K562 (cell line): ENCODE data around the gene ATP6V1A. TPM values are rescaled to one million over a fixed set of nuclear protein-coding genes. Genes with fewer than 3 reads are reported as not detected.

ENCODE experiments used
- ATAC-seq: fragments of 200-7000 bp; cut with Tn5 transposase; 3 replicates; pipeline ENCODE4 v1.9.1; 2020; ENCODE audit warnings: moderate library complexity
- BruUV-seq: library from RNA; stranded (reverse); fragments of 400-500 nt; replicated peaks from 2 replicates; lab custom pipeline; 2021; lab: Mats Ljungman, UMichigan
- CTCF ChIA-PET: fragments of 300-600 bp; formaldehyde crosslinking; extraction: SDS; loops from one replicate; lab custom pipeline; 2021; ENCODE audit warnings: low intra/inter-chr PET ratio; lab: Yijun Ruan, JAX
- POLR2A ChIA-PET: fragments of 300-600, 350-650 bp; sonication (Branson Sonifier 250); formaldehyde crosslinking; extraction: SDS; loops from one replicate; lab custom pipeline; 2021; ENCODE audit warnings: antibody characterized with exemption, inconsistent platforms; lab: Yijun Ruan, JAX
- DNase-seq, 4 experiments: peaks; one replicate each; pipeline versions ENCODE4 v3.0.0 to v3.0.0-alpha.2; 2011 to 2018; ENCODE audit warnings: low spot score in 3 of 4, mixed read lengths in 3 of 4; ENCODE audit errors: extremely low read depth in 1 of 4
- FAIRE-seq: peaks from 2 replicates; lab custom pipeline; 2011; peaks lifted over from hg19 to GRCh38; lab: Jason Lieb, UNC
- H2AFZ ChIP-seq: 2 replicates; pipeline ENCODE4 v1.6.0; 2011; ENCODE audit warnings: low read depth, low read length, control low read depth, inconsistent platforms
- H3K27ac ChIP-seq: fragments of 200-600 bp; 3 replicates; pipeline ENCODE4 v1.8.0; 2011; ENCODE audit warnings: low read depth, mild to moderate bottlenecking, control low read depth, inconsistent platforms, low read length, moderate library complexity, mixed read lengths; ENCODE audit errors: extremely low read depth
- H3K27me3 ChIP-seq, 2 experiments: fragments of 300-600 bp in 1 of 2; 2 replicates in 1 of 2; 3 replicates in 1 of 2; pipeline versions ENCODE4 v1.6.0 to v1.8.0; 2011; ENCODE audit warnings: inconsistent platforms in 2 of 2, low read length in 2 of 2, mild to moderate bottlenecking in 1 of 2, mixed read lengths in 1 of 2, moderate library complexity in 1 of 2; ENCODE audit not compliant: control insufficient read depth in 2 of 2, insufficient read depth in 2 of 2
- H3K36me3 ChIP-seq: fragments of 300-600 bp; 3 replicates; pipeline ENCODE4 v1.8.0; 2011; ENCODE audit warnings: mild to moderate bottlenecking, low read length, inconsistent platforms; ENCODE audit not compliant: control insufficient read depth, insufficient read depth
- H3K4me1 ChIP-seq, 2 experiments: fragments of 200-600 bp in 1 of 2; replicated peaks in 1 of 2; 2 replicates in 1 of 2; 3 replicates in 1 of 2; pipeline versions ENCODE4 v1.5.1 to v1.8.0; 2011; ENCODE audit warnings: inconsistent platforms in 2 of 2, low read length in 2 of 2, mild to moderate bottlenecking in 1 of 2, mixed read lengths in 1 of 2, moderate library complexity in 1 of 2; ENCODE audit not compliant: control insufficient read depth in 2 of 2, insufficient read depth in 2 of 2
- H3K4me2 ChIP-seq: 2 replicates; pipeline ENCODE4 v1.6.1; 2011; ENCODE audit warnings: low read length, control low read depth, inconsistent platforms, mixed read lengths; ENCODE audit not compliant: insufficient read depth
- H3K4me3 ChIP-seq: fragments of 200-600 bp; sonication (generic), shearing (Covaris generic); 2 replicates; pipeline ENCODE4 v1.5.1; 2016; ENCODE audit warnings: control low read depth, inconsistent platforms
- H3K79me2 ChIP-seq: fragments of 200-600 bp; 3 replicates; pipeline ENCODE4 v1.8.0; 2011; ENCODE audit warnings: low read length, inconsistent platforms; ENCODE audit not compliant: control insufficient read depth, insufficient read depth
- H3K9ac ChIP-seq, 2 experiments: 2 replicates each; pipeline versions ENCODE4 v1.6.0 to v1.6.1; 2011; ENCODE audit warnings: low read depth in 2 of 2, low read length in 2 of 2, control low read depth in 1 of 2, inconsistent platforms in 1 of 2, mild to moderate bottlenecking in 1 of 2, mixed read lengths in 1 of 2; ENCODE audit not compliant: insufficient read depth in 1 of 2
- H3K9me1 ChIP-seq: one replicate; pipeline ENCODE4 v1.6.0; 2011; ENCODE audit warnings: inconsistent platforms, mild to moderate bottlenecking, low read length, moderate library complexity; ENCODE audit not compliant: control insufficient read depth, insufficient read depth
- H3K9me3 ChIP-seq: replicated peaks from 2 replicates; pipeline ENCODE4 v1.5.1; 2011; ENCODE audit warnings: low read depth, low read length, inconsistent platforms; ENCODE audit not compliant: control insufficient read depth, insufficient read depth
- H4K20me1 ChIP-seq: replicated peaks from 2 replicates; pipeline ENCODE4 v1.6.1; 2011; ENCODE audit warnings: low read length, inconsistent platforms, mixed read lengths; ENCODE audit not compliant: control insufficient read depth, insufficient read depth
- ETV6 ChIP-seq, 3 experiments: fragments of 150-350 bp in 1 of 3; sonication (generic) in 1 of 3; formaldehyde crosslinking in 1 of 3; IDR thresholded peaks; 2 replicates each; pipeline versions ENCODE4 v1.6.1 to v1.8.0; 2014 to 2022; ENCODE audit warnings: borderline replicate concordance in 2 of 3, low read depth in 2 of 3, antibody characterized with exemption in 1 of 3, low read length in 1 of 3, mild to moderate bottlenecking in 1 of 3, missing genetic modification reagents in 1 of 3
- HNRNPH1 ChIP-seq: fragments of 200-400 bp; formaldehyde crosslinking; optimal IDR thresholded peaks from 2 replicates; pipeline ENCODE3; 2017; ENCODE audit warnings: low read depth, mild to moderate bottlenecking, low read length, moderate library complexity
- HNRNPUL1 ChIP-seq: fragments of 200-400 bp; formaldehyde crosslinking; IDR thresholded peaks from 2 replicates; pipeline ENCODE4 v1.6.1; 2017; ENCODE audit warnings: low read length
- IRF9 ChIP-seq: fragments of 450-650 bp; IDR thresholded peaks from 2 replicates; pipeline ENCODE4 v1.6.1; 2016; ENCODE audit warnings: missing biosample characterization, missing genetic modification characterization
- MAZ ChIP-seq, 2 experiments: fragments of 450-650 bp in 1 of 2; sonication (generic) in 1 of 2; formaldehyde crosslinking; IDR thresholded peaks in 1 of 2; conservative IDR thresholded peaks in 1 of 2; 2 replicates each; pipeline versions ENCODE4 v1.4.0 to v1.5.0; 2020; ENCODE audit warnings: mild to moderate bottlenecking in 1 of 2, missing genetic modification reagents in 1 of 2
- MCM3 ChIP-seq: fragments of 450-650 bp; IDR thresholded peaks from 2 replicates; pipeline ENCODE4 v1.6.1; 2016
- NFYB ChIP-seq: IDR thresholded peaks from 2 replicates; pipeline ENCODE4 v1.6.1; 2011; ENCODE audit warnings: mild to moderate bottlenecking, moderate library complexity; ENCODE audit not compliant: insufficient read length; ENCODE audit errors: extremely low read depth
- POLR2B ChIP-seq: fragments of 450-650 bp; IDR thresholded peaks from 2 replicates; pipeline ENCODE4 v1.6.1; 2018; ENCODE audit warnings: low read depth; ENCODE audit not compliant: partially characterized antibody
- RNF2 ChIP-seq: sonication (generic); IDR thresholded peaks from 2 replicates; pipeline ENCODE4 v1.6.1; 2016
- YY1 ChIP-seq, 3 experiments: IDR thresholded peaks; 2 replicates each; pipeline ENCODE4 v1.6.1; 2011; ENCODE audit warnings: low read length in 2 of 3, mild to moderate bottlenecking in 2 of 3, moderate library complexity in 2 of 3, borderline replicate concordance in 1 of 3, control low read depth in 1 of 3, low read depth in 1 of 3; ENCODE audit not compliant: insufficient read depth in 3 of 3, insufficient replicate concordance in 2 of 3, control insufficient read depth in 1 of 3, insufficient read length in 1 of 3; ENCODE audit errors: extremely low read depth in 1 of 3
- ZBTB8A ChIP-seq: fragments of 450-650 bp; IDR thresholded peaks from 2 replicates; pipeline ENCODE4 v1.6.1; 2018; ENCODE audit warnings: mild to moderate bottlenecking, moderate library complexity; ENCODE audit not compliant: partially characterized antibody
- ZNF224 ChIP-seq: sonication (generic); formaldehyde crosslinking; IDR thresholded peaks from 2 replicates; pipeline ENCODE4 v1.8.0; 2022; ENCODE audit warnings: mild to moderate bottlenecking, missing genetic modification reagents
- WGBS: fragments of 100-300 bp; shearing (Covaris generic); methylation state at CpG from one replicate; pipeline ENCODE4 v1.1.6; 2016; ENCODE audit warnings: low coverage, mixed read lengths; ENCODE audit not compliant: insufficient coverage; ENCODE audit errors: missing lambda C conversion rate; 5-methylcytosine and 5-hydroxymethylcytosine counted together
- in situ Hi-C: fragments of 300-500 bp; cut with MboI; formaldehyde crosslinking; loops from 4 replicates; pipeline ENCODE4 v1.15.0; 2018; ENCODE audit warnings: inconsistent platforms, mixed read lengths
- intact Hi-C: fragments of 100-400 bp; cut with micrococcal nuclease; formaldehyde crosslinking; loops from 2 replicates; pipeline ENCODE4 v1.14.2; 2022
- polyA plus RNA-seq, 8 experiments: library from polyadenylated mRNA; depleted of rRNA in 4 of 8; stranded (reverse) in 5 of 8; unstranded in 3 of 8; fragments of >200 nt; fragmentation: Nextera tagmentation in 2 of 8; fragmentation: Illumina TruSeq in 1 of 8; extraction: Ambion mirVana in 2 of 8; extraction: Trizol in 1 of 8; gene quantifications; 2 replicates each; pipeline versions ENCODE4 v1.2.1 to v1.2.3, GENCODE V29; 2011 to 2014; ENCODE audit warnings: inconsistent platforms in 1 of 8, missing spikeins in 1 of 8
- total RNA-seq, 7 experiments: library from RNA; depleted of rRNA in 6 of 7; stranded (reverse); fragments of >200 nt in 6 of 7; fragmentation: Illumina TruSeq in 2 of 7; extraction: Trizol in 2 of 7; gene quantifications; 2 replicates each; pipeline versions ENCODE4 v1.2.1 to v1.2.3, GENCODE V29; 2011 to 2021; ENCODE audit warnings: low replicate concordance in 1 of 7
- TF ChIP-seq, protein P1 (sequence below): fragments of 200-800 bp; sonication (Bioruptor generic); IDR thresholded peaks from 2 replicates; pipeline ENCODE4 v1.6.1; 2016; ENCODE audit warnings: missing genetic modification characterization, missing compliant biosample characterization

Gene ATP6V1A
- total and polyA plus RNA-seq, 9 of the 15 experiments (the other 6 are each of a cell fraction or from before 2014, with no cell fraction given), result 23.6 to 57.1 (median 39.9) TPM

DNA sequence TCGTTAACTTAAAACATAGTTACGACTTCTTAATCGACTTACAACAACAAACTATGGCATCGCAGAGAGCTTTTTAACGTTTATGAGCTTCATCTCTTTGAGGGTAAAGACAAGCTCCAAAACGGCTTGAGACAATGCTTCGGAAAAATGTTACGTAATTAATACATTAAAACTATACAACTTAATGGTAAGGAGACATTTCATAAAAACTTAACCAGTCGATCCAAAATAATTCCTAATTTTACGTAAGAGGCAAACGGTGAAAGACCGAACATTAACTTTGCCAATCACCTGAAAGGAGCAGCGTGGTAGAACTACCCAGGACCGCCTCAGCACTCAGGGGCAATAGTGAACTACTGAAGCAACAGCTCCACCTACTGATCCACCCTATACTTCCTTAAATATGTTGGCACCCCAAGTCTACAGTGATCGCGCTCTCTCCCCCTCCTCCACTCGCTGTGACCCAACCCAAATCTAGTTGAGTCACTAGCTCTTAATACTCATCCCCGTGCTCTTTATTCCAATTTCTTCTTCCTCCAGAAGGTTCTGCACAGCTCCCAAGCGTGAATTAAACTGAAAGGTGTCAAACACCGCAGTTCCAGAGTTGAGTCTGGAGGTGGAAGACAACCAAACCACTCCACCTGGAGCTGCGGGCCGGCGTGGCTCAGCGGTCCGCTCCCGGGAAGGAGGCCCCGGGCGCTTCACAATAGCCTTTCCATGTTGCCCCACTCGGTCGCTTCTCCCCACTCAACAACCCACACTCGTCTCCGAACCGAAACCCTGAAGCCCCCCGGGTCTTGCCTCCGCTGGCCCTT, 1.7 kb upstream of the ATP6V1A start:
- BruUV-seq, result TSS peak; percentile 35
- in situ Hi-C loops, result loop anchor here (5.0 kb wide), 1 partner anchor 172 kb away; no protein-coding TSS in a partner anchor
- Histone ChIP-seq H3K4me1 (peaks cover 7 to 11% of the 10 kb centered on the region in 2 experiments), H3K36me3 (peaks cover 26% of the 10 kb centered on the region; the same call in 1 of the 3 replicates), H3K79me2 (peaks cover 92% of the 10 kb centered on the region), H3K4me3 (peak overlapping the region; percentile 90), H3K9me3 (no peaks in the 10 kb centered on the region), H3K27me3 (no peaks in the 10 kb centered on the region), H3K27ac (peak overlapping the region; percentile 98), H3K9ac (peak overlapping the region; percentile 93 to 95), H3K4me2 (peak overlapping the region; percentile 96), H2AFZ (peak overlapping the region; percentile 93), H4K20me1 (peaks cover 9% of the 10 kb centered on the region; the same call in 1 of the 2 replicates), H3K9me1 (no peaks in the 10 kb centered on the region)
- intact Hi-C loops, result loop anchor here (5.0 kb wide), 2 partner anchors 118 to 248 kb away; no protein-coding TSS in a partner anchor
- FAIRE-seq, result peak; percentile 85
- peak; percentile 47 to 85 (median 68) for DNase-seq
- ChIA-PET POLR2A (interaction anchor here (1.2 to 1.5 kb wide), 4 partner anchors 9 to 35 kb away, joined by 3 to 4 read pairs (median 4); no protein-coding TSS in a partner anchor), CTCF (interaction anchor here (0.5 kb wide), 1 partner anchor 50 kb away, joined by 3 read pairs; no protein-coding TSS in a partner anchor)
- 3% methylated on average over 20 of the region's 35 CpGs for WGBS
- peak; percentile 78 for ATAC-seq
- TF ChIP-seq ZNF224 (CRISPR knock-in tag) (no peak), NFYB (no peak), MAZ (CRISPR knock-in tag; conservative IDR thresholded peaks at IDR 0.05 in 1 of 2, IDR thresholded peaks at IDR 0.05 in 1 of 2) (peak in 1 of 2 experiments; percentile 52; a peak in 1 of 4 replicates), RNF2 (no peak), POLR2B (no peak), ETV6 (IDR thresholded peaks at IDR 0.05; ENCODE audit: borderline replicate concordance in 1 of 2, low read depth in 2 of 2, low read length in 1 of 2) (no peak), ETV6 (CRISPR knock-in tag; IDR thresholded peaks at IDR 0.05; ENCODE audit: borderline replicate concordance) (no peak), MCM3 (no peak), IRF9 (tag) (no peak), HNRNPH1 (no peak), ZBTB8A (no peak), YY1 (IDR thresholded peaks at IDR 0.05; ENCODE audit: borderline replicate concordance in 1 of 3, control insufficient read depth in 1 of 3, extremely low read depth in 1 of 3, insufficient read depth in 3 of 3, insufficient read length in 1 of 3, insufficient replicate concordance in 2 of 3, low read depth in 1 of 3, low read length in 2 of 3) (peak in 1 of 3 experiments; percentile 9), HNRNPUL1 (no peak)
- TF ChIP-seq, protein P1, sequence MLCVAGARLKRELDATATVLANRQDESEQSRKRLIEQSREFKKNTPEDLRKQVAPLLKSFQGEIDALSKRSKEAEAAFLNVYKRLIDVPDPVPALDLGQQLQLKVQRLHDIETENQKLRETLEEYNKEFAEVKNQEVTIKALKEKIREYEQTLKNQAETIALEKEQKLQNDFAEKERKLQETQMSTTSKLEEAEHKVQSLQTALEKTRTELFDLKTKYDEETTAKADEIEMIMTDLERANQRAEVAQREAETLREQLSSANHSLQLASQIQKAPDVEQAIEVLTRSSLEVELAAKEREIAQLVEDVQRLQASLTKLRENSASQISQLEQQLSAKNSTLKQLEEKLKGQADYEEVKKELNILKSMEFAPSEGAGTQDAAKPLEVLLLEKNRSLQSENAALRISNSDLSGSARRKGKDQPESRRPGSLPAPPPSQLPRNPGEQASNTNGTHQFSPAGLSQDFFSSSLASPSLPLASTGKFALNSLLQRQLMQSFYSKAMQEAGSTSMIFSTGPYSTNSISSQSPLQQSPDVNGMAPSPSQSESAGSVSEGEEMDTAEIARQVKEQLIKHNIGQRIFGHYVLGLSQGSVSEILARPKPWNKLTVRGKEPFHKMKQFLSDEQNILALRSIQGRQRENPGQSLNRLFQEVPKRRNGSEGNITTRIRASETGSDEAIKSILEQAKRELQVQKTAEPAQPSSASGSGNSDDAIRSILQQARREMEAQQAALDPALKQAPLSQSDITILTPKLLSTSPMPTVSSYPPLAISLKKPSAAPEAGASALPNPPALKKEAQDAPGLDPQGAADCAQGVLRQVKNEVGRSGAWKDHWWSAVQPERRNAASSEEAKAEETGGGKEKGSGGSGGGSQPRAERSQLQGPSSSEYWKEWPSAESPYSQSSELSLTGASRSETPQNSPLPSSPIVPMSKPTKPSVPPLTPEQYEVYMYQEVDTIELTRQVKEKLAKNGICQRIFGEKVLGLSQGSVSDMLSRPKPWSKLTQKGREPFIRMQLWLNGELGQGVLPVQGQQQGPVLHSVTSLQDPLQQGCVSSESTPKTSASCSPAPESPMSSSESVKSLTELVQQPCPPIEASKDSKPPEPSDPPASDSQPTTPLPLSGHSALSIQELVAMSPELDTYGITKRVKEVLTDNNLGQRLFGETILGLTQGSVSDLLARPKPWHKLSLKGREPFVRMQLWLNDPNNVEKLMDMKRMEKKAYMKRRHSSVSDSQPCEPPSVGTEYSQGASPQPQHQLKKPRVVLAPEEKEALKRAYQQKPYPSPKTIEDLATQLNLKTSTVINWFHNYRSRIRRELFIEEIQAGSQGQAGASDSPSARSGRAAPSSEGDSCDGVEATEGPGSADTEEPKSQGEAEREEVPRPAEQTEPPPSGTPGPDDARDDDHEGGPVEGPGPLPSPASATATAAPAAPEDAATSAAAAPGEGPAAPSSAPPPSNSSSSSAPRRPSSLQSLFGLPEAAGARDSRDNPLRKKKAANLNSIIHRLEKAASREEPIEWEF (CRISPR knock-in tag), result no peak
